ENCODE measurements around the gene TM2D3.

- no peak for TF ChIP-seq CTCF (IDR thresholded peaks at IDR 0.05; ENCODE audit: low read depth, low read length)
- TF ChIP-seq EZH2phosphoT487 (IDR thresholded peaks at IDR 0.05; ENCODE audit: low read depth), result no peak
Observed at GRCh38 chr15:101646672-101647071, 5.5 kb downstream of the TM2D3 start.
